OCI-LY7 (cell line): ENCODE data around the gene AVL9.

ENCODE experiments used
- EZH2phosphoT487 ChIP-seq: fragments of 200-600 bp; sonication (generic); IDR thresholded peaks from 2 replicates; pipeline ENCODE4 v1.6.1; 2018; ENCODE audit warnings: low read depth, borderline replicate concordance, mild to moderate bottlenecking, mixed run types, antibody characterized with exemption, low read length, moderate library complexity, mixed read lengths
- TF ChIP-seq, protein P1 (sequence below): fragments of 200-600 bp; sonication (generic); conservative IDR thresholded peaks from 2 replicates; pipeline ENCODE4 v1.5.1; 2014; ENCODE audit warnings: mild to moderate bottlenecking, antibody characterized with exemption, low read length, moderate library complexity, mixed read lengths

DNA sequence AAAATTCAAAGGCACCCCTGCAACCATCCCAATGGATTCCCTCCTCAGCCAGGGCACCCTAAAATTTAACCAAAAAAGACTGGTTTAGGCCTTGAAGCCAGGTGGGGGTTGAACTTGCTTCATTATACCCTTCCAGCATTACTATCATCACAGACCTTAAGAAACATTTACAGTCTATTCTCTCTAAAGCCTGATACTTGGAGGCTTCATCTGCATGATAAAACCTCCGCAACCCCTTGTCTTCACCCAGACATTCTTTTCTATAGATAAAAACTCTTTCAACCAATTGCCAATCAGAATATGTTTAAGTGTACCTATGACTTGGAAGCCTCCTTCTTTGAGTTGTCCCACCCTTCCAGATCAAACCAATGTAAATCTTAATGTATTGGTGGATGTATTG is 17.9 kb downstream of the AVL9 start:
- TF ChIP-seq, protein P1, sequence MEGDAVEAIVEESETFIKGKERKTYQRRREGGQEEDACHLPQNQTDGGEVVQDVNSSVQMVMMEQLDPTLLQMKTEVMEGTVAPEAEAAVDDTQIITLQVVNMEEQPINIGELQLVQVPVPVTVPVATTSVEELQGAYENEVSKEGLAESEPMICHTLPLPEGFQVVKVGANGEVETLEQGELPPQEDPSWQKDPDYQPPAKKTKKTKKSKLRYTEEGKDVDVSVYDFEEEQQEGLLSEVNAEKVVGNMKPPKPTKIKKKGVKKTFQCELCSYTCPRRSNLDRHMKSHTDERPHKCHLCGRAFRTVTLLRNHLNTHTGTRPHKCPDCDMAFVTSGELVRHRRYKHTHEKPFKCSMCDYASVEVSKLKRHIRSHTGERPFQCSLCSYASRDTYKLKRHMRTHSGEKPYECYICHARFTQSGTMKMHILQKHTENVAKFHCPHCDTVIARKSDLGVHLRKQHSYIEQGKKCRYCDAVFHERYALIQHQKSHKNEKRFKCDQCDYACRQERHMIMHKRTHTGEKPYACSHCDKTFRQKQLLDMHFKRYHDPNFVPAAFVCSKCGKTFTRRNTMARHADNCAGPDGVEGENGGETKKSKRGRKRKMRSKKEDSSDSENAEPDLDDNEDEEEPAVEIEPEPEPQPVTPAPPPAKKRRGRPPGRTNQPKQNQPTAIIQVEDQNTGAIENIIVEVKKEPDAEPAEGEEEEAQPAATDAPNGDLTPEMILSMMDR, result no peak
- no peak for TF ChIP-seq EZH2phosphoT487
